Mucosa of stomach (tissue), 1 donor: ENCODE results near the gene KRTAP10-6.
"Not testable (repeated sequence)": the region's sequence is repeated elsewhere in the genome, so short reads cannot be mapped to it uniquely, and the experiment has no call there.

Experiments
- H3K27me3 ChIP-seq: one replicate; pipeline ENCODE4 v1.7.0; 2013; ENCODE audit warnings: mild to moderate bottlenecking, low read length; ENCODE audit not compliant: control insufficient read depth, insufficient read depth
- H3K36me3 ChIP-seq: one replicate; pipeline ENCODE4 v1.7.0; 2013; ENCODE audit warnings: low read length; ENCODE audit not compliant: control insufficient read depth, insufficient read depth
- H3K4me1 ChIP-seq: one replicate; pipeline ENCODE4 v1.7.0; 2013; ENCODE audit warnings: mild to moderate bottlenecking, low read length; ENCODE audit not compliant: control insufficient read depth, insufficient read depth
- H3K4me3 ChIP-seq: one replicate; pipeline ENCODE4 v1.7.0; 2013; ENCODE audit warnings: low read length
- H3K9ac ChIP-seq: one replicate; pipeline ENCODE4 v1.7.0; 2013; ENCODE audit warnings: mild to moderate bottlenecking, low read length, moderate library complexity
- H3K9me3 ChIP-seq: one replicate; pipeline ENCODE4 v1.7.0; 2013; ENCODE audit warnings: mild to moderate bottlenecking, low read length, moderate library complexity; ENCODE audit not compliant: control insufficient read depth
- donor health status: Pancreatic carcinoma.

KRTAP10-6 gene

GRCh38 chr21:44580231-44580821 lies 12.0 kb downstream of the KRTAP10-6 start, which contains the start of gene KRTAP10-5:
KRTAP10-5 (minus strand) TSS chr21:44580604; CDS start chr21:44580578, 26 bp downstream.
- not testable (repeated sequence) for H3K4me3 ChIP-seq, H3K9ac ChIP-seq, H3K9me3 ChIP-seq, H3K36me3 ChIP-seq, H3K4me1 ChIP-seq, H3K27me3 ChIP-seq

DNA sequence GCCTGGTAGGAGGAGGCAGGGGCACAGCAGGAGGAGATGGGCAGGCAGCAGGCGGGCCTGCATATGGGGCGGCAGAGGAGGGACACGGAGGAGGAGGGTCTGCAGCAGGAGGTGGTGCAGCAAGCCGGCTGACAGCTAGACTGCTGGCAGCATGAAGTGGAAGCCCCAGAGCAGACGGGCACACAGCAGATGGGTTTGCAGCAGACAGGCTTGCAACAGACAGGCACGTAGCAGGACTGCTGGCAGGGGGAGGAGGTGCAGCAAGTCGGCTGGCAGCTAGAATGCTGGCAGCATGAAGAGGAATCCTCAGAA lies 12.5 kb downstream of the KRTAP10-6 start:
- no peak overlapping the region for H3K4me3 ChIP-seq
- H3K27me3 ChIP-seq = peaks cover 2% of the 10 kb centered on the region
- no peaks in the 10 kb centered on the region for H3K9me3 ChIP-seq
- H3K9ac ChIP-seq = no peak overlapping the region
- no peaks in the 10 kb centered on the region for H3K36me3 ChIP-seq
- H3K4me1 ChIP-seq = peaks cover 3% of the 10 kb centered on the region

DNA sequence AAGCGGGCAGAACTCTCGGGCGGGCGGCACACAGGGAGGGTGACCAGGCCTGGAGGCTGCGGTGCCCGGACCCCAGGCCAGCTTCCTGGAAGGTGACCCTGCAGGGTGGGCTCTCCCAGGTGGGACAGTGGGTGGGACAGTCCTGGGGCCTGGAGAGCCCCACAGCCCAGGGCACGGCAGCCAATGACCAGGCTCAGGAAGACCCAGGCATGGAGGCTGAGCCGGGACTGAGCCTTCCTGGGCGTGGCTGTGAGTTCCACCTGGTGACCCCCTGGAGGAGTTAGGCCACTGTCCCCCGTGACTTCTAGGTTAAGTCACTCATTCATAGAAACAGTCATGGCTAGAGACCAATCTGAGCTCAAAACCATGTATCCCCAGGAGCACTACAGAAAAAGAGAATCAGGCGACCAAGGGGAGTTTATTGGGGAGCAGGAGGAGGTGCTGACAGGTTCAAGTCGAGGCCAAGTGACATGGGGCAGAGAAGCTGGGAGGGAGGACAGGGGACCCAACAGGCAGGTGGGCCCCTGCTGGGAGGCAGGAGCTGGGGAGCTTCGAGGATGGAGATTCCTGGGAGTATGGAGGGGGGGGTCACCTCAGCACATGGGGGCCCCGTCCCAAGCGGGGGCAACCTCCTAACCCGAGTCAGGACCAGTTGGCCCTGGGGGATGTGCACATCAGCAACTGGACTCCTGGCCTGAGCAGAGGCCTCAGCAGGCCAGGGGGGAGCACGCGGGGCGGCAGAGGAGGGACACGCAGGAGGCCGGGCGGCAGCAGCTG lies 13.1 kb downstream of the KRTAP10-6 start:
- no peak overlapping the region for H3K9ac ChIP-seq

DNA sequence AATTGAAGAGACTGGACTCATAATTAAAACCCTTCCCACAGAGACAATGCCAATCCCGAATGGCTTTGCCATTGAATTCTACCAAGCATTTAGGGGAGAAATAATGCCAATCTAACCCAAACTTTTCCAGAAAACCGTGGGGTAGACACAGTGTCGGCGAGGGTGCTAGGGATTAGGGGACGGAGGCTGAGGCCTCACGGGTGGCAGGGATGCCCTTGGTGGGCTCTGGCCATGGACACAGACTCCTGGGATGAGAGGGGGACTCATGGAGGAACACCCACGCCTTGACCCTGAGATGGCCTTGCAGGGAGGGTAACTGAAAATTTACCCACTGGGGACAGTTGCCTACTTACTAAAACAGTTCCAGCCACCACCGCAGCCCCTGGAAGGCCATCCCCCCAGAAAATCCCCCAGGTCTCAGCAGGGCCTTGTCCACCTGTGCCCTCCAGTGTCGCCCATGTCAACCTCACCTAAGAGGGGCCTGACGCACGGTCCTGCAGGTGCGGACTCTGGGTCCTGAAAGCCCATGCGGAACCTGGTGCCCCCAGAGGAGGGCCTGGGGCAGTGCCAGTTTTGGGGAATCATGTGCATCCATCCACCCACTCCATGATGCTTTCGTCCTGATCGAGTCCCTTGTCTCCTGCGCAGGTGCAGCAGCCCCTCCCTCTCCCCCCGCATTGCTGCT lies 13.8 kb downstream of the KRTAP10-6 start:
- Histone ChIP-seq H3K4me1 (peaks cover 12% of the 10 kb centered on the region), H3K27me3 (peaks cover 3% of the 10 kb centered on the region), H3K4me3 (no peak overlapping the region), H3K9ac (no peak overlapping the region), H3K36me3 (no peaks in the 10 kb centered on the region), H3K9me3 (no peaks in the 10 kb centered on the region)

More for the DNA sequence above, 13.1 kb downstream of the KRTAP10-6 start:
- H3K9me3 ChIP-seq = no peaks in the 10 kb centered on the region
- H3K4me1 ChIP-seq = peaks cover 9% of the 10 kb centered on the region
- no peaks in the 10 kb centered on the region for H3K36me3 ChIP-seq
- peaks cover 3% of the 10 kb centered on the region for H3K27me3 ChIP-seq
- H3K4me3 ChIP-seq = no peak overlapping the region

GRCh38 chr21:44576025-44576420 lies 16.3 kb downstream of the KRTAP10-6 start:
- Histone ChIP-seq H3K4me1 (peaks cover 22% of the 10 kb centered on the region), H3K27me3 (peaks cover 7% of the 10 kb centered on the region), H3K4me3 (no peak overlapping the region), H3K9me3 (no peaks in the 10 kb centered on the region), H3K36me3 (no peaks in the 10 kb centered on the region), H3K9ac (no peak overlapping the region)

GRCh38 chr21:44575307-44576024 lies 16.8 kb downstream of the KRTAP10-6 start:
- Histone ChIP-seq H3K9ac (no peak overlapping the region), H3K27me3 (peaks cover 7% of the 10 kb centered on the region), H3K9me3 (no peaks in the 10 kb centered on the region), H3K4me1 (peaks cover 22% of the 10 kb centered on the region), H3K4me3 (no peak overlapping the region), H3K36me3 (no peaks in the 10 kb centered on the region)

DNA sequence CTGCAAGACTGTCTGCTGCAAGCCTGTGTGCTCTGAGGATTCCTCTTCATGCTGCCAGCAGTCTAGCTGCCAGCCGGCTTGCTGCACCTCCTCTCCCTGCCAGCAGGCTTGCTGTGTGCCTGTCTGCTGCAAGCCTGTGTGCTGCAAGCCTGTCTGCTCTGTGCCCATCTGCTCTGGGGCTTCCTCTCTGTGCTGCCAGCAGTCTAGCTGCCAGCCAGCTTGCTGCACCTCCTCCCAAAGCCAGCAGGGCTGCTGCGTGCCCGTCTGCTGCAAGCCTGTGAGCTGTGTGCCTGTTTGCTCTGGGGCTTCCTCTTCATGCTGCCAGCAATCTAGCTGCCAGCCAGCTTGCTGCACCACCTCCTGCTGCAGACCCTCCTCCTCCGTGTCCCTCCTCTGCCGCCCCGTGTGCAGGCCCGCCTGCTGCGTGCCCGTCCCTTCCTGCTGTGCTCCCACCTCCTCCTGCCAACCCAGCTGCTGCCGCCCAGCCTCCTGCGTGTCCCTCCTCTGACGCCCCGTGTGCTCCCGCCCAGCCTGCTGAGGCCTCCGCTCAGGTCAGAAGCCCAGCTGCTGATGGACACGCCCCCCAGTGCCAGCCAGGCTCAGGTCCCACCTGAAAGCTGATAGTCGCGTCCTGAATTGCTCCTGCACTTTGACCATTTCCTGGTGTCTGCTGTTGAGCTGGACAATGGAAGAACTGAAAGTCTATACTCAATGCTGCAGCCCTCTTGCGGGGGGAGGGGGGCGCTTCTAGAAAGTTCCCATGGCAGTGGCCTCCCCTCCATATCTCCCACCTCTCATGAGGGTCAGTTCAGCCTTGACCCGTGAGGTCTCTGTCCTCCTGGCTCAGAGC lies 17.6 kb downstream of the KRTAP10-6 start:
- peaks cover 22% of the 10 kb centered on the region for H3K4me1 ChIP-seq
- no peak overlapping the region for H3K4me3 ChIP-seq
- peaks cover 7% of the 10 kb centered on the region for H3K27me3 ChIP-seq
- no peak overlapping the region for H3K9ac ChIP-seq
- H3K9me3 ChIP-seq = no peaks in the 10 kb centered on the region
- no peaks in the 10 kb centered on the region for H3K36me3 ChIP-seq

- H3K36me3 ChIP-seq, H3K4me3 ChIP-seq, H3K27me3 ChIP-seq, H3K9me3 ChIP-seq, H3K9ac ChIP-seq: not testable (repeated sequence)
- H3K4me1 ChIP-seq = peaks cover 22% of the 10 kb centered on the region
Observed at GRCh38 chr21:44573630-44574456, 18.5 kb downstream of the KRTAP10-6 start, which contains the start of gene KRTAP10-4. KRTAP10-4 (plus strand) TSS chr21:44573729; CDS start chr21:44573759, 30 bp downstream.

GRCh38 chr21:44572959-44573583 lies 19.2 kb downstream of the KRTAP10-6 start:
- Histone ChIP-seq H3K9ac (no peak overlapping the region), H3K27me3 (peaks cover 7% of the 10 kb centered on the region), H3K36me3 (no peaks in the 10 kb centered on the region), H3K4me3 (no peak overlapping the region), H3K4me1 (peaks cover 22% of the 10 kb centered on the region), H3K9me3 (no peaks in the 10 kb centered on the region)

GRCh38 chr21:44571844-44572782 lies 20.2 kb downstream of the KRTAP10-6 start:
- H3K9me3 ChIP-seq = no peaks in the 10 kb centered on the region
- no peaks in the 10 kb centered on the region for H3K36me3 ChIP-seq
- H3K9ac ChIP-seq = no peak overlapping the region
- peaks cover 22% of the 10 kb centered on the region for H3K4me1 ChIP-seq
- peaks cover 7% of the 10 kb centered on the region for H3K27me3 ChIP-seq
- no peak overlapping the region for H3K4me3 ChIP-seq
